Astrocyte of the spinal cord (primary cell): ENCODE data around the gene LMBRD1.

Experiments
- DNase-seq: peaks from one replicate; pipeline ENCODE4 v3.0.0; 2011; ENCODE audit warnings: low read depth, low spot score
- H3K4me3 ChIP-seq: 2 replicates; pipeline ENCODE4 v1.5.1; 2011; ENCODE audit warnings: low read depth, mild to moderate bottlenecking, low read length, moderate library complexity
- in situ Hi-C: cut with HindIII; loops from 2 replicates; pipeline ENCODE4 v1.10.0; 2017; ENCODE audit warnings: low sequenced_read_pairs
- TF ChIP-seq, protein P1 (sequence below): IDR thresholded peaks from 2 replicates; pipeline ENCODE4 v1.5.1; 2012; ENCODE audit warnings: low read depth, mild to moderate bottlenecking, low read length, inconsistent platforms

The LMBRD1 gene

DNA sequence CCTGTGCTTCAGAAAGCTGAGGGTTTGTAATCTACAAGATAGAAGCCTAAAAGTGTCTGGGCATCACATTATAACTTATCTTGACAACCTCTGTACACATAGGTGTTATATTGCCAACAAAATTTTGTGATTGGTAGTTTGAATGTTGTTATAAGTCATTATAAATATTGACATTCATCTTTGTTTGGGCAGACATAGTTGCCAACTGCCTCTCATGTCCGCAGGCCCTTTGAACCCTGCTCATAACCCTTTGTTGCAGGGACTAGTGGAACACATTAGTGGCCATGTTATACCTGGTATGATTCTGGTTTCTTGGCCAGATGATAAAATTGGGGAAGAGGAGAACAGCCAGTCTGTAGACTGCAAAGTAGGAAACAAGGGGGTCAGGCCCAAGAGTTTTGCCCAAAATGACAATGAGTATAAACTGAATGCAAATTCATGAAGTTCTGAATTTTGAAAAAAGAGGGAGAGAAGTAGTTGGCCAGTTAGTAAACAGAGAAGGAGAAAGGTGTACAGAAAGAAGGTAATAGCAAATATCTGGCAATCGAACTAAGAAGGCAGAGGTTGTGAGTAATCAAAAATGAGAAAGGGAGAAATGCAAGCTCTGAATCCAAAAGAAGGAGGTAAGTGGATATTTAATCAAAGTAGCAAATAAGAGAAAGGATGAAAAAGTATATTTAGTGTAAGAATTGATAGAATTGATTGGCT is 21.6 kb upstream of the LMBRD1 start:
- DNase-seq: no peak
- TF ChIP-seq, protein P1, sequence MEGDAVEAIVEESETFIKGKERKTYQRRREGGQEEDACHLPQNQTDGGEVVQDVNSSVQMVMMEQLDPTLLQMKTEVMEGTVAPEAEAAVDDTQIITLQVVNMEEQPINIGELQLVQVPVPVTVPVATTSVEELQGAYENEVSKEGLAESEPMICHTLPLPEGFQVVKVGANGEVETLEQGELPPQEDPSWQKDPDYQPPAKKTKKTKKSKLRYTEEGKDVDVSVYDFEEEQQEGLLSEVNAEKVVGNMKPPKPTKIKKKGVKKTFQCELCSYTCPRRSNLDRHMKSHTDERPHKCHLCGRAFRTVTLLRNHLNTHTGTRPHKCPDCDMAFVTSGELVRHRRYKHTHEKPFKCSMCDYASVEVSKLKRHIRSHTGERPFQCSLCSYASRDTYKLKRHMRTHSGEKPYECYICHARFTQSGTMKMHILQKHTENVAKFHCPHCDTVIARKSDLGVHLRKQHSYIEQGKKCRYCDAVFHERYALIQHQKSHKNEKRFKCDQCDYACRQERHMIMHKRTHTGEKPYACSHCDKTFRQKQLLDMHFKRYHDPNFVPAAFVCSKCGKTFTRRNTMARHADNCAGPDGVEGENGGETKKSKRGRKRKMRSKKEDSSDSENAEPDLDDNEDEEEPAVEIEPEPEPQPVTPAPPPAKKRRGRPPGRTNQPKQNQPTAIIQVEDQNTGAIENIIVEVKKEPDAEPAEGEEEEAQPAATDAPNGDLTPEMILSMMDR: no peak
- in situ Hi-C loops: no loop called here
- no peak overlapping the region for H3K4me3 ChIP-seq

DNA sequence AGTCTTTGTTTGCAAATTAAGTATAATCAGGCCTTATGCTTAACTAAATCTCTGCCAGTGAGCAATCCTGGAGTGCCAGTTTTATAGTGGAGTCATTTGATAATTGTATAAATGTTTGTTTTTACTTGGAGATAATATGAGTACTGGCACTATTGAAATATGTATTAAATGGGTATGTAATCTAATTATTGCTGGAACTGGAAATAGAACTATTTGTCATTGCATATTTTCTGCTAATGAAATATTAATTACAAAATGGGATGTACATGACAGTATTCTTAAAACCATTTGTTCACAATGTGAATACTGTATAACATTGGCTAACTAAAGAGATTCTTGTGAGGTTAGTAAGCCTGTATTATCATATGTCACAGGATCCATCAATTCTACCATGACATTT is 20.5 kb upstream of the LMBRD1 start:
- TF ChIP-seq, protein P1: no peak
- no peak for DNase-seq
- H3K4me3 ChIP-seq: no peak overlapping the region
- in situ Hi-C loops: no loop called here

DNA sequence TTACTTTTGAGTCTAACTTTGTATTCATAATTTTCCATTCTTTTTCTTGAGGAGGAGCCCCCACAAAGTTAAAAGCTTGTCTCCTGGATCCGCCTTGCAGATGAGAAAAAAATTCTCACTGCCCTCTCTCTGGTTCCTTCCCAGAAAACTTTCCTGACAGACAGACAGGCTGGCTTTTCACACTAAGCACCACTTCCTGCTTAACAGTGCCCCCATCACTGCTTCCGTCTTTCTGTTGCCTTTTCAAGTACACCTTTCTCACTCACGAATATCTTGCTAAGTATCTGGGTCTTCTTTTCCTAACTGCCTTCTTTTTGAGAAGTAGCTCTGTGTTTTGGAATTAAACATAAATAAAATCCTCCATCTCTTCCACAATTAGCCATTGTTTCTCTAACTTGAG is 19.8 kb upstream of the LMBRD1 start:
- H3K4me3 ChIP-seq: no peak overlapping the region
- in situ Hi-C loops: no loop called here
- DNase-seq: no peak
- TF ChIP-seq, protein P1: no peak

DNA sequence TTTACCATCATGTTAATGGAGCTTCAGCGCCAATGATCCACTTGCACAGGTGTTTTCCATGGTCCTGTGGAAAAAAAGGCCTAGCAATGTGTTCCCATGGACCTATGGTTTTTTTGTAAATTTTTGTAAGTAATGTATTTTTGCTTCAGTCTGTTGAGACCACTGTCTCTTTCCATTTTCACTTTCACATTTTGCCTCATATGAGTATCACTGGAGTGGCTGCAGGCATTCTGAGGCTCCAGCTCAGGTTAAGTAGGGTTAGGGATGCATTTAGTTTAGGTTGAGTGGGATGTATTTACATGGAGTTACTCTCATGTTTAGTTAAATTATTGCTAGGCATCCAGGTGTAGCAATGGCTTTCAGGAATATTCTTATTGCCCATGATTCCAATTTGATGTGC is 19.2 kb upstream of the LMBRD1 start:
- no peak for DNase-seq
- in situ Hi-C loops: no loop called here
- no peak overlapping the region for H3K4me3 ChIP-seq

DNA sequence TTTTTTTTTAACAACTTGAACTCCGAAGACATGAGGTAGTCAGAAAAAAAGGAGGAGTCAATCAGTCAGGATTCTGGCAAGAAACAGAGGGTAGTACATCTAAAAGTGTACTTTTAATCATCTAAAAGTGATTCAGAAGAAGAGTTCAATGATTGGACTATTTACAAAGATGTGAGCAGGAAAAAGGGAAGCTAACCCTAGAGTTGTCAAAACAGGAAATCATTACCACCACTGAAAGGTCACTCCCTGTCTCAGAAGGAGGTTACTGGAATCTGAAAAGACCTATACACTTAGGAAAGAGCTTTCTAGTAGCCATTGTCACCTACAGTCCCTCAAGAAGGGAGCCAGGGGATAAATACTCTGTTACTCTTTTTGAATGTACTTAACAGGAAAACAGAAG is 16.7 kb upstream of the LMBRD1 start:
- in situ Hi-C loops: no loop called here
- H3K4me3 ChIP-seq: no peak overlapping the region
- TF ChIP-seq, protein P1: no peak
- DNase-seq: no peak

More for the DNA sequence above, 19.2 kb upstream of the LMBRD1 start:
- TF ChIP-seq, protein P1: no peak

DNA sequence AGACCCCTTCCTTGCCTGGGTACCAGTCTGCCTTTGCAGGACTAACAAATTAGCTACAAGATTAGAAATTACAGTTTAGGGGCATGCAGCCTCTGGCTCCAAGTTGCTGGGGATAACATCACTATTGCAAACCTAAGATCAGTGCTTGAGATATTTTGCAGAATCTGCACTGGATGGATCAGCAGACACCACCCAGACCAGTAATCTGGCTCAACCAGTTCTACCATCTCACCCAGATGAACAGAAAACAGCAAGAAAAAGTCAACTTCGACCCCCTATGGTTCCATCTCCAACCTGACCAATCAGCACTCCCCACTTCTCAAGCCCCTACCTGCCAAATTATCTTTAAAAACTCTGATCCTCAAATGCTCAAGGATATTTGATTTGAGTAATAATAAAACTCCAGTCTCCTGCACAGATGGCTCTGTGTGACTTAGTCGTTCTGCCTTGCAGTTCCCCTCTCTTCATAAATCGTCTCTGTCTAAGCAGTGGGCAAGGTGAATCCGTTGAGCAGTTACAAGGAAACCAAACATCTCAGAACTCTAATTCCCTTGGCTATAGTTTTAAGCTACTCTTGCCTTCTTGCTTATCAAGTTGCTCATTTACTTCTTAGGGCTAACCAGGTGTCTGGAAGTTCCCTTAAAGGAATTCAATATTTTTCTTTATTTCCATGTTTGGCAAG is 16.1 kb upstream of the LMBRD1 start:
- no peak for DNase-seq
- TF ChIP-seq, protein P1: no peak
- no peak overlapping the region for H3K4me3 ChIP-seq
- in situ Hi-C loops: no loop called here
